Pons (tissue), 1 donor: ENCODE data around the gene DNAJC10.
A peak's percentile ranks its signal among the peaks of the same experiment; 100 is the strongest.

Experiments
- DNase-seq: peaks from one replicate; pipeline ENCODE4 v3.0.0-alpha.2; 2016; ENCODE audit warnings: low spot score

The DNAJC10 gene

DNA sequence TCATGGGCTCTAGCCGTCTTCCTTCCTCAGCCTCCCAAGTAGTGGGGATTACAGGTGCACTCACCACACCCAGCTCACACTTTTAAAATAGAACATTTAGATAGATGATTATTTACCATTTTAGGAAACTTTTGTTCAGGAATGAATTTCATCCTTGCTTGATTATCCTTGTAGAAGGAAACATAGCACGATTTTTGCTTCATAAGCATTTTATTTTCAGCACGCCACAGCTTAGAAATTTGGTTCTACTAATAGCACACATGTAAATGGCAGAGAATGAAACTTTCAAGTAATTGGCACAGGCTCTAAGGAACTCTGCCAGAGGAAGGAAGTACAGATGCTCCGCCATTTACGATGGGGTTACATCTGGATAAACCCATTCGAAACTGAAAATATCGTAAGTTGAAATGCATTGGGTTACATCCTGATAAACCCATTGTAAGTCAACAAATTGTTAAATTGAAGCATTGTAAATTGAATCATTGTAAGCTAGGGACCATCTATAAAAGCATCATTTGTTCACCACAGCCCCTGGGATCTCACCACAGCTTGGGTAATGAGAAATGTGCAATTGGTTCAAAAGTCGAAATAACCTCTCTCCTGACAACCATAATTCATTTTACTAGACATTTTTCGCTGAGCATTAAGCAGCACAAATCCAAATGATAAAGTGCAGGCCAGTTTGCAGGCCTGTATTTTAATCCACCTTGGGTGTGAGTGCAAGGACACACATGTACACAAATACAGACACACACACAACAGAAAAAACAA, 117.2 kb downstream of the DNAJC10 start:
- DNase-seq: no peak

DNA sequence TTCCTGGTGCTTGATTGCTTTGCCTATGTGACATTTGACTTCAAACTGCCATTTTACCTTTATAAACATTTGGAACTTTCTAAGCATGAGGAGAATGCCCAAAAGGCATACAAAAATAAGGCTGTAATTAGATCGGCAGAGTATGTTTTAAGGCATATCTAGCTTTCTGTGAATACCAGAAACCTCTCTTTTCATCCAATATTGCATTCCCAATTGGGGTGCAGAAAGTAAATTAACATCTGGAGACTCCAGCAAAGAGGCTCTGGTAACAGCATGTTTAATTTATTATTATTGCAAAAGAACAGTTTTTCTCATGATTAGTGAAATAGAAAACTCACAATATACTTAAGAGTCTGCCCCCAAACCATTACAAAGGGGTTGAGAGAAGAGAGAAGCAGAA, 118.2 kb downstream of the DNAJC10 start:
- no peak for DNase-seq

DNA sequence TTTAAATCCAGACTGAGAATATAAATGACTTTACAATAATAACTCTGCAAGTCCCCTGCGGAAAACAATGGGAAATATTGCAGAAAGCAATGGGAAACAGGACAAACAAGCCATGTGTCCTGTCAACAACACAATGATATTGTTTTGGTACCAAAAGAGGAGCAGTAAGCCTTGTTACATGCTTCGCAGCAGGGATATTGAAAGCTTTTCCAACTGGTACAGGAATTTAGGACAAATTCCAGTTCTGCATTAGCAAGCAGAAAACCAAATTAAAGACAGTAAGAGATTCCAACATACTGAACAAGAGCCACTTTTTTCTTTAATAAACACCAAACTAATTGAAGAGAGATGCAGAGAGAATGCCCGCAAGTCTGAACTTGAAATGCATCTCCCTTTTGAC, 120.4 kb downstream of the DNAJC10 start:
- DNase-seq: peak; percentile 5
